Keratinocyte (primary cell): ENCODE data around the gene ALDH4A1.

Experiments used
- CTCF ChIP-seq, 3 experiments: IDR thresholded peaks in 1 of 3; conservative IDR thresholded peaks in 1 of 3; optimal IDR thresholded peaks in 1 of 3; 2 replicates in 2 of 3; 3 replicates in 1 of 3; pipeline versions ENCODE3 to v1.5.1; 2011; ENCODE audit warnings: low read length in 3 of 3, mild to moderate bottlenecking in 3 of 3, moderate library complexity in 2 of 3, control low read depth in 1 of 3, inconsistent platforms in 1 of 3; ENCODE audit not compliant: insufficient read depth in 2 of 3; ENCODE audit errors: extremely low read depth in 1 of 3
- EZH2 ChIP-seq: IDR thresholded peaks from one replicate; pipeline ENCODE4 v1.6.1; 2012; ENCODE audit warnings: inconsistent platforms, mild to moderate bottlenecking, low read length, moderate library complexity

DNA sequence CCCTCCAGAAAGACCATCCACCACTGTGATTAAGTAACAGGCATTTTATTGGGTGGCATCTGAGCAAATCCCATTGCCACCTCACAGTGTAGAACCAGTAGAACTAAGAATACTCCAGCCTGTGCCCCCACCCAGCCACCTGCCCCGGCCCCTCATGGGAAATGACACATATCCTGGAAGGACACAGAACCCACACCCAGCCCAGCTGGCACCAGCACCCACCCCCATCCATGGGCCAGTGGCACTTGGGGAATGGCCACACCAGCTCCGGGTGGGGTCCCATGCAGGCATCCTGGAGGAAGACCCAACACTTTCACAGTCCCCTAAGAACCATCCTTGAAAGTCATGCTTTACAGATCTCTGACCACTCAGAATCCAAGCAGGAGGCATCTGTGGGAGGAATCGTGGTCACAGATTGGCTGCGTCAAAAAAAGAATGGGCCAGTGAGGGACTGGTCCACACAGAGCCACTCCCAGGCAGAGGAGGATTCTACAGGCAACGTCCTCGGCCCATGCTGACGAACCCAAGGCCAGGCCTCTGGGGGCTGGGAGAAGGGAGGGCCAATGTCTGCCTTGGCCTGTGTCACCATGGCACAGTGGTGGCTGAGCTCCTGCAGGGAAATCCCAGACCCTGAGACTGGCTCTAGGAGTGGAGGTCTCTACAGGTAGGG is 30.8 kb downstream of the ALDH4A1 start:
- TF ChIP-seq CTCF (optimal IDR thresholded peaks at IDR 0.05 in 1 of 3, IDR thresholded peaks at IDR 0.05 in 1 of 3, conservative IDR thresholded peaks at IDR 0.05 in 1 of 3; ENCODE audit: extremely low read depth in 1 of 3, insufficient read depth in 2 of 3, low read length in 3 of 3) (no peak), EZH2 (no peak)
